ENCODE data around the gene ITGBL1. TPM values are rescaled to one million over a fixed set of nuclear protein-coding genes. Genes with fewer than 3 reads are reported as not detected.

The ITGBL1 gene
- total and polyA plus RNA-seq, 2 experiments from 2014 or later: 0.29 TPM; not detected in 1

DNA sequence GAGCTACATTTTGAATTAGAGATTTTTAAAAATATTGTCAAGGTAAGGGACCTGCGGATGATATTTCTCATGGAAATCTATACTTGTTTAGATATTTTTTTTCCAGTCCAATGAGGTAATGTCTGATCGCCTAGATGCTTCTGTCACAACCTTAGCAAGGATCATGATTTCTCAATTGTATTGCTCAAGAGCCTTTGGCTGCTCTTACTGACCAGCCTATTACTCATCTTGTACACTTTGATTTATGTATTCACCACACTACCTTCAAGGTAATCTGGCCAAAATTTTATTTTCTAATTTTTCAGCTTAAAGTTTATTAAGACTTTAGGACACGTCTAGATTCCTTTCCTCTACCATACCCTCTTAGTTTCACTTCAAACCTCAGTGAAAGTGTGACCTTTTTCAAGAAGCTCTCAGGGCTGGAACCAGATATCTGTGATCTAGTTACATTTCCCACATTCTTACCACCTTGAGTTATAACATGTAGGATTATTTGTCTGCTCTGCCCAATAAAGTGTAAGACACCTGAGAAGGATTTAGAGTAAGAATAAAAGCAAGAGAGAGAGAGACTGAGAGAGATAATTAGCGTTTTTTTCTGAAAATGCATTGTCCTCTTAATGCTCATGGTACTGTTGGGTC, 197.1 kb downstream of the ITGBL1 start (continued):
- TF ChIP-seq, protein P1, sequence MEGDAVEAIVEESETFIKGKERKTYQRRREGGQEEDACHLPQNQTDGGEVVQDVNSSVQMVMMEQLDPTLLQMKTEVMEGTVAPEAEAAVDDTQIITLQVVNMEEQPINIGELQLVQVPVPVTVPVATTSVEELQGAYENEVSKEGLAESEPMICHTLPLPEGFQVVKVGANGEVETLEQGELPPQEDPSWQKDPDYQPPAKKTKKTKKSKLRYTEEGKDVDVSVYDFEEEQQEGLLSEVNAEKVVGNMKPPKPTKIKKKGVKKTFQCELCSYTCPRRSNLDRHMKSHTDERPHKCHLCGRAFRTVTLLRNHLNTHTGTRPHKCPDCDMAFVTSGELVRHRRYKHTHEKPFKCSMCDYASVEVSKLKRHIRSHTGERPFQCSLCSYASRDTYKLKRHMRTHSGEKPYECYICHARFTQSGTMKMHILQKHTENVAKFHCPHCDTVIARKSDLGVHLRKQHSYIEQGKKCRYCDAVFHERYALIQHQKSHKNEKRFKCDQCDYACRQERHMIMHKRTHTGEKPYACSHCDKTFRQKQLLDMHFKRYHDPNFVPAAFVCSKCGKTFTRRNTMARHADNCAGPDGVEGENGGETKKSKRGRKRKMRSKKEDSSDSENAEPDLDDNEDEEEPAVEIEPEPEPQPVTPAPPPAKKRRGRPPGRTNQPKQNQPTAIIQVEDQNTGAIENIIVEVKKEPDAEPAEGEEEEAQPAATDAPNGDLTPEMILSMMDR (conservative IDR thresholded peaks at IDR 0.05; ENCODE audit: low read depth in 2 of 2): no peak

DNA sequence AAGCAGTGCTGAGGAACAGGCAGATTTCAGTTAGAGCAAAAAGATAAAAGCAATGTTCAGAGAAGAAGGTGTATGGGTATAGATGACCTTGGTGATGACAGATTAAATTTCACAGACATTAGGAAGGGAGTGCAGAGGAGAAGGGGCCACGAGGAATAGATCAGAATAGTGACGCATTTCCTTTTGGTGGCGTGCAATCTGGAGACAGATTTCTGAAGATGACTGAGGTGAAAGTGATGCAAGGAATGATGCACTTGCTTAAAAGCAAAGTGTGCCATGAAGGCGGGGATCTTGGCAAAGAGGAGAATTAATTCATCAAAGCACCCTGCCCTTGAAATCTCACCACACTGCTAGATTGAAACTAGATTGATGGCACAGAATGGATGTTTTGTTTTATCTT, 202.4 kb downstream of the ITGBL1 start:
- H3K27me3 Mint-ChIP-seq (ENCODE audit: insufficient read depth, low read depth, poor library complexity): no peaks in the 10 kb centered on the region
- H3K9me3 Mint-ChIP-seq: no peaks in the 10 kb centered on the region; the same call in 2 of the 3 replicates
- no peak overlapping the region for H3K4me3 ChIP-seq
- peaks cover 22% of the 10 kb centered on the region for H3K9me2 ChIP-seq (ENCODE audit: insufficient read depth)
- no peaks in the 10 kb centered on the region for H3K36me3 ChIP-seq (ENCODE audit: insufficient read depth)
- DNase-seq (ENCODE audit: low spot score) (no peak), ATAC-seq (no peak)
- no peak overlapping the region for H3K27ac Mint-ChIP-seq
- H3K36me3 Mint-ChIP-seq (ENCODE audit: low read depth): no peaks in the 10 kb centered on the region
- no peaks in the 10 kb centered on the region for H3K27me3 ChIP-seq (ENCODE audit: insufficient read depth)
- H3F3A ChIP-seq (replicated peaks; ENCODE audit: low read depth): no peaks in the 10 kb centered on the region
- no peaks in the 10 kb centered on the region for H3K4me1 ChIP-seq (ENCODE audit: insufficient read depth)
- H3K79me2 ChIP-seq (replicated peaks; ENCODE audit: insufficient read depth): no peaks in the 10 kb centered on the region
- H3K4me2 ChIP-seq: no peak overlapping the region
- no peak overlapping the region for H3K27ac ChIP-seq (ENCODE audit: low read depth)
- no peaks in the 10 kb centered on the region for H3K4me1 Mint-ChIP-seq
- no peaks in the 10 kb centered on the region for H4K20me1 ChIP-seq (replicated peaks; ENCODE audit: insufficient read depth)
- no peak overlapping the region for H2AFZ ChIP-seq
- H3K4me3 Mint-ChIP-seq: no peak overlapping the region
- TF ChIP-seq, protein P1 (conservative IDR thresholded peaks at IDR 0.05; ENCODE audit: low read depth in 2 of 2): no peak
- TF ChIP-seq STAT1 (IDR thresholded peaks at IDR 0.05; ENCODE audit: unreplicated experiment): no peak
- no peak for TF ChIP-seq POLR2AphosphoS5 (IDR thresholded peaks at IDR 0.05; ENCODE audit: low read depth)
- TF ChIP-seq JUNB (IDR thresholded peaks at IDR 0.05; ENCODE audit: unreplicated experiment): no peak
- no peak for TF ChIP-seq NANOG (IDR thresholded peaks at IDR 0.05; ENCODE audit: borderline replicate concordance)
- no peak for TF ChIP-seq ZNF114 (CRISPR knock-in tag; IDR thresholded peaks at IDR 0.05)
- no peak for TF ChIP-seq ZNF331 (CRISPR knock-in tag; IDR thresholded peaks at IDR 0.05; ENCODE audit: low read depth)
- no peak for TF ChIP-seq EZH2phosphoT487 (IDR thresholded peaks at IDR 0.05; ENCODE audit: unreplicated experiment)
- TF ChIP-seq ETS1 (IDR thresholded peaks at IDR 0.05): no peak

Data from GM23338 (cell line).